Gastrocnemius medialis (tissue), 4 donors: ENCODE results near the gene CRHR1.

ENCODE experiments used
- POLR2A ChIP-seq, 2 donors: fragments of 450-650 bp; IDR thresholded peaks; one replicate each; pipeline ENCODE4 v1.6.1; 2017; ENCODE audit warnings: antibody characterized with exemption in 2 of 2, mild to moderate bottlenecking in 2 of 2, moderate library complexity in 2 of 2
- TF ChIP-seq, protein P1 (sequence below), 5 experiments: fragments of 450-650 bp in 3 of 5; fragments of 200-600 bp in 2 of 5; sonication (generic) in 2 of 5; IDR thresholded peaks in 4 of 5; conservative IDR thresholded peaks in 1 of 5; 1 replicate in 4 of 5; 2 replicates in 1 of 5; pipeline ENCODE4 v1.5.1; 2016 to 2019; ENCODE audit warnings: antibody characterized with exemption in 5 of 5, mild to moderate bottlenecking in 3 of 5, moderate library complexity in 3 of 5

DNA sequence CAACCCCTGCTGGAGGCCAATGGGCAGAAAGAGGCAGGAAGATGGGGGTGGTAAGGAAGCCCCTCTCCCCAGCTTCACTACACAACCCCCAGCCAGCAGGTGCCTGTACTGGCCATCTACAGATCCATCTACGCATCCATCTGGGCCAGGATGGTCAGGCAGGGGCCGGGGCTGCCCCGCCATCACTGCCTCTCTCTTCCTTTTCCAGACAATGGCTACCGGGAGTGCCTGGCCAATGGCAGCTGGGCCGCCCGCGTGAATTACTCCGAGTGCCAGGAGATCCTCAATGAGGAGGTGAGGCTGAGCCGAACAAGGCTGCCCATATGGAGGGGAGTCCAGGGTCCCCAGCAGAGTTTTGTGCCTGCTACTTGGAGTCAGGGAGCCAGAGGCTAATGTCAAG, 37.0 kb downstream of the CRHR1 start:
- TF ChIP-seq, protein P1, sequence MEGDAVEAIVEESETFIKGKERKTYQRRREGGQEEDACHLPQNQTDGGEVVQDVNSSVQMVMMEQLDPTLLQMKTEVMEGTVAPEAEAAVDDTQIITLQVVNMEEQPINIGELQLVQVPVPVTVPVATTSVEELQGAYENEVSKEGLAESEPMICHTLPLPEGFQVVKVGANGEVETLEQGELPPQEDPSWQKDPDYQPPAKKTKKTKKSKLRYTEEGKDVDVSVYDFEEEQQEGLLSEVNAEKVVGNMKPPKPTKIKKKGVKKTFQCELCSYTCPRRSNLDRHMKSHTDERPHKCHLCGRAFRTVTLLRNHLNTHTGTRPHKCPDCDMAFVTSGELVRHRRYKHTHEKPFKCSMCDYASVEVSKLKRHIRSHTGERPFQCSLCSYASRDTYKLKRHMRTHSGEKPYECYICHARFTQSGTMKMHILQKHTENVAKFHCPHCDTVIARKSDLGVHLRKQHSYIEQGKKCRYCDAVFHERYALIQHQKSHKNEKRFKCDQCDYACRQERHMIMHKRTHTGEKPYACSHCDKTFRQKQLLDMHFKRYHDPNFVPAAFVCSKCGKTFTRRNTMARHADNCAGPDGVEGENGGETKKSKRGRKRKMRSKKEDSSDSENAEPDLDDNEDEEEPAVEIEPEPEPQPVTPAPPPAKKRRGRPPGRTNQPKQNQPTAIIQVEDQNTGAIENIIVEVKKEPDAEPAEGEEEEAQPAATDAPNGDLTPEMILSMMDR (IDR thresholded peaks at IDR 0.05 in 4 of 5, conservative IDR thresholded peaks at IDR 0.05 in 1 of 5): no peak
- no peak for TF ChIP-seq POLR2A (IDR thresholded peaks at IDR 0.05)
